ENCODE data around the gene E2F1. TPM values are rescaled to one million over a fixed set of nuclear protein-coding genes. Genes with fewer than 3 reads are reported as not detected.
A peak's percentile ranks its signal among the peaks of the same experiment; 100 is the strongest.

Gene E2F1, protein sequence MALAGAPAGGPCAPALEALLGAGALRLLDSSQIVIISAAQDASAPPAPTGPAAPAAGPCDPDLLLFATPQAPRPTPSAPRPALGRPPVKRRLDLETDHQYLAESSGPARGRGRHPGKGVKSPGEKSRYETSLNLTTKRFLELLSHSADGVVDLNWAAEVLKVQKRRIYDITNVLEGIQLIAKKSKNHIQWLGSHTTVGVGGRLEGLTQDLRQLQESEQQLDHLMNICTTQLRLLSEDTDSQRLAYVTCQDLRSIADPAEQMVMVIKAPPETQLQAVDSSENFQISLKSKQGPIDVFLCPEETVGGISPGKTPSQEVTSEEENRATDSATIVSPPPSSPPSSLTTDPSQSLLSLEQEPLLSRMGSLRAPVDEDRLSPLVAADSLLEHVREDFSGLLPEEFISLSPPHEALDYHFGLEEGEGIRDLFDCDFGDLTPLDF
- 1 to 10 TPM; 1.6 to 3.7 TPM for total RNA-seq
- long read RNA-seq: 0 reads

- peak; percentile 98 to 99 for ATAC-seq
- DNase-seq: peak; percentile 97
- intact Hi-C loops (cut with DNase I): loop anchor here in 1 of 2 donors (5.0 kb wide), 1 partner anchor 46 kb away; the partner anchor contains the start of gene ZNF341
These were observed at the start of gene E2F1 for GRCh38 chr20:33686100-33686983. TSS of gene E2F1 (minus strand) at chr20:33686385. CDS start at chr20:33686264, 121 bp downstream.

- peak in 1 of 2 donors; percentile 36 for ATAC-seq
- no peak for DNase-seq
- intact Hi-C loops (cut with DNase I): loop anchor here in 1 of 2 donors (5.0 kb wide), 1 partner anchor 47 kb away; the partner anchor contains the start of gene E2F1
These were observed 47.7 kb upstream of the E2F1 start for GRCh38 chr20:33733654-33734576.

DNA sequence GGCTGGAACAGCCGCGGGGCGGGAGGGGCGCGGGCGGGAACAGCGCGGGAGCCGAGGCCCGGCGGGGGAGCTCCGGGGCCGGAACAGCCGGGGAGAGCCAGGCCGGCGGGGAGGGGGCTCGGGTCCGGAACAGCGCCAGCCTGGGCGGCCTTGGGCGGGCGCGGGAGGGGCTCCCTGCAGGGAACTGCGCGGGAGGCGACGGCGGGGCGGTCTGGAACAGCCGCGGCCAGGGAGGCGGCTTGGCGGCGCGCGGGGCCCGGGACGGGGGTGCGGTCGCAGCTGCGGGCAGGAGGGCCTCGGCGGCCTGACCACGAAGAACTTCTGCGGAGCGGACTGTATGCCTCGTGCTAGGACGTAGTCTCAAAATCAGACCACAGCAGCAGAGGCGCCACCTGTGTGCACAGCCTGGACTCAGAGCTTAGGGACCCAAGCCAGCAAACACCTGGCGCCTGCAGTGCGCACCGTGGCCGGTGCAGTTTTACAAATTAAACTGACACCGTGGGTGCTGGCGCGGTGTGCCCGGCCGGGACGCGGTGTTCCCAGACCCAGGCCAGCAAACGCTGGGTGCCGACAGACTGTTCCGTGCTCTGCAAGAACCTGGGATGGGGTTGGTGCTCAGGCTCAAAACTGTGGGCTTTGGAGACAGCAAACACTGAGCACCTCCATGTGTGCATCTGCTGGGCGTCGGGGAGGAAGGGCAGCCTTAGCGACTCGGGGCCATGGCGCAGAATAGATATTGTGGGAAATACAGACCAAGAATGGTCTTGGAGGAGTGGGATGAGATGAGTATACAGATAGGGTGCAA lies 46.2 kb upstream of the E2F1 start:
- peak; percentile 84 for ATAC-seq
- peak; percentile 85 for DNase-seq
- intact Hi-C loops (cut with DNase I): loop anchor here in 1 of 2 donors (5.0 kb wide), 1 partner anchor 45 kb away; the partner anchor contains the start of gene E2F1

GRCh38 chr20:33731693-33732165 lies 45.5 kb upstream of the E2F1 start, which contains the start of gene ZNF341:
TSS of gene ZNF341 (plus strand) at chr20:33731996. CDS start at chr20:33732022, 26 bp downstream.
- ATAC-seq (peak; percentile 86 to 90), DNase-seq (peak; percentile 91)
- intact Hi-C loops (cut with DNase I): loop anchor here in 1 of 2 donors (5.0 kb wide), 1 partner anchor 44 kb away; the partner anchor contains the start of gene E2F1

GRCh38 chr20:33730946-33731692 lies 44.9 kb upstream of the E2F1 start:
- intact Hi-C loops (cut with DNase I): loop anchor here in 1 of 2 donors (5.0 kb wide), 1 partner anchor 44 kb away; the partner anchor contains the start of gene E2F1
- no peak for DNase-seq
- peak in 1 of 2 donors; percentile 2 for ATAC-seq

GRCh38 chr20:33729101-33729500 lies 42.9 kb upstream of the E2F1 start:
- DNase-seq (no peak), ATAC-seq (no peak)
- intact Hi-C loops (cut with DNase I): no loop called here

DNA sequence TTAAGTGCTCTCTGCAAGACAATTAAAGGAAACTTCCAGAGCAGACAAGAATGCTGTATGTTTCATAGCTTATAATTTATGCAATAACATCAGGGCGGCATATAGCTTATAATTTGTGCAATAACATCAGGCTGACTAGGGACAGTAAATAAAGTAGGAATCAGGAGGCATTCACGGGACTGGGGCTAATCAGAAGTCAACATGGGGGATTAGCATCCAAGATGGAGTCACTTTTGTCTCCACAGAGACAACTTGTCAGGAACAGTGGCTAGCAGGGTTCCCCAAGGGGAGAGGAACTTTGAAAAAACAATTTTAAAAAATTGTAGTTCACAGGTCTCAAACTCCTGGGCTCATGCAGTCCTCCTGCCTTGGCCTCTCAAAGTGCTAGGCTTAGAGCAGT lies 42.3 kb upstream of the E2F1 start:
- DNase-seq: no peak
- no peak for ATAC-seq
- intact Hi-C loops (cut with DNase I): no loop called here

GRCh38 chr20:33727806-33728205 lies 41.6 kb upstream of the E2F1 start:
- no peak for DNase-seq

DNA sequence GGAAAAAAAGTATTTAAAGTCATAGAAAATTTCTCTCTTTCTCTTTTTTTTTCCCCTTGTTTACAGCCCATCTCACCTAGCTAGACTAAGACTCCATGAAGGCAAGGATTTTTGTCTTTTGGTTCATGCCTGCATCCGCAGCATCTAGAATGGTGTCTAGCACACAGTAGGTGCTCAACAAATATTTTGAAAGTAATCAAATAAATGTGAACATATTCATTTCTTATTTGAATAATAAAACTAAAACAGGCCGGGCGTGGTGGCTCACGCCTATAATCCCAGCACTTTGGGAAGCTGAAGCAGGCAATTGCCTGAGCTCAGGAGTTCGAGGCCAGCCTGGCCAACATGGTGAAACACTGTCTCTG lies 40.9 kb upstream of the E2F1 start:
- ATAC-seq (no peak), DNase-seq (no peak)
- intact Hi-C loops (cut with DNase I): no loop called here

More at GRCh38 chr20:33727806-33728205, 41.6 kb upstream of the E2F1 start:
- intact Hi-C loops (cut with DNase I): no loop called here
- no peak for ATAC-seq

DNA sequence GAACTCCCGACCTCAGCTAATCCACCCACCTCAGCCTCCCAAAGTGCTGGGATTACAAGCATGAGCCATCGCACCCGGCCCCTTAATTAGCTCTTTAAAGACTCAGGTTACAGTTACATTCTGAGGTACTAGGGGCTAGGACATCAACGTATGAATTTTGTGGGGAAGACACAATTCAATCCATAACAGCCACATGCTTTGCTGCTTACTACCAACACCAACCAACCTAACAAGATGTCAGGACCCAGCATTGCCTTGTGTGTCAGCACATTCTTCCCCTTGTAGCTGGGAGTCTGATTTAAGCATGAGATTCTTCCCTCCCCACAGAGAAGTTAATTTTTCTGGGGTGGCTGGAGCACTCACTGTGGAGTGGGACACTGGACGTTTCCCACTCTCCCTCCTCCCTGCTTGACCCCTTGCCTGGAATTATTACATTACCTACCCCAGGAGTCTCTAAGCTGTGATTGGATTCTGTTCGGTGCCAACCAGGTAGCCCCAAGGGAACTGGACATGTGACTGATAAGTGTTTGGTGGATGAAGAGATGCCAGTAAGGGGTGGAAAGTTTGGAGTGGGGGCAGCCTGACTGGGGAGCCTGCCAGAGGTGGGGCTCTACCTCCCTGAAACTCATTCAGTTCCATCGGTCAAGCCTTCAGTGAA lies 39.6 kb upstream of the E2F1 start:
- ATAC-seq: no peak
- intact Hi-C loops (cut with DNase I): no loop called here

DNA sequence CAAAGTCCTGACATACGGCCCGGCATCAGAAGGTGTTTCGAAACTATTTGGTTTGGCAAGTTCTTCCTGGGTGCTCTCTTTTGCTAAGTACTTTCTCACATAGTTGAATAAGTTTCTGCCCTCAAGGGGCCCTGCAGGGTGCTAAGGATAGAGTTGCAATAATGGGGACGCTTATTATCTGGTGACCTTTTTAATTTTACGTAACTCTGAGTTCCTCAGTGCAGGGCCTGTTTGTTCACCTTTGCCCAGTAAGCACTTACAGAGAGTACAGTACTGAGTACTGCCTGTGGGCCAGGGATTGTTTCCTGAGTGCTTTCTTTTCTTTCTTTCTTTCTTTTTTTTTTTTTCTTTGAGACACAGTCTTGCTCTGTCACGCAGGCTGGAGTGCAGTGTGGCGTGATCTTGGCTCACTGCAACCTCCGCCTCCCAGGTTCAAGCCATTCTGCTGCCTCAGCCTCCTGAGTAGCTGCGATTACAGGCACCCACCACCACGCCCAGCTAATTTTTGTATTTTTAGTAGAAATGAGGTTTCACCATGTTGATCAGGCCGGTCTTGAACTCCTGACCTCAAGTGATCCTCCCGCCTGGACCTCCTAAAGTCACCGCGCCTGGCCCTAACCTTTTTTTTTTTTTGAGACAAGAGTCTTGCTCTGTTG lies 38.4 kb upstream of the E2F1 start:
- no peak for DNase-seq
- intact Hi-C loops (cut with DNase I): no loop called here
- no peak for ATAC-seq

More for the DNA sequence above, 39.6 kb upstream of the E2F1 start:
- DNase-seq: no peak

DNA sequence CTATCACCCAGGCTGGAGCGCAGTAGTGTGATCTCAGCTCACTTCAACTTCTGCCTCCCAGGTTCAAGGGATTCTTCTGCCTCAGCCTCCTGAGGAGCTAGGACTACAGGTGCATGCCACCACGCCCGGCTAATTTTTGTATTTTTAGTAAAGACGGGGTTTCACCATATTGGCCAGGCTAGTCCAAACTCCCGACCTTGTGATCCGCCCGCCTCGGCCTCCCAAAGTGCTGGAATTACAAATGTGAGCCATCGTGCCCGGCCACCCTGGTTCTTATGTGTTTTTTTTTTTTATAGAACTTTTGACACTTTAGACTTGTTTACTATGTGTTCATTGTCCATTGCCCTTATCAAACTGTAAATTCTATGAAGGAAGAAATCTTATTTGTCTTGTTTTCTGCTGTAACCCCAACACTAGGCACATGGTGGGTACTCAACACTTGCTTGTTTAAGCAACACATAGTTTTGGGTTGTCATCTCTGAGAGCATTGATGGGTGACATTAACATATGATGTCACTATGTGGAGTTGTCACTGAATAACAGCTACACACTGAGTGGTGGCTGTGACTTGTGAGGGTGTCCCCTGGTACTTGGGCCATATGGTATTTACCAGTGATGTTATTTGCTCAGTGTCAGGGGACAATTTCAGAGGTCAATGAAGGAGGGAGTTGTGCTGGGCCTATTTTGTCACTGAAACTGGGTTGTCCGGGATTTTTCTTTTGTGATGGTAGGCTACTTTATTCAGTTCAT lies 35.4 kb upstream of the E2F1 start:
- DNase-seq: no peak
- no peak for ATAC-seq
- intact Hi-C loops (cut with DNase I): no loop called here

- DNase-seq (peak; percentile 94), ATAC-seq (peak; percentile 100)
- intact Hi-C loops (cut with DNase I): no loop called here
These were observed 34.0 kb upstream of the E2F1 start, which contains the start of gene PXMP4 for GRCh38 chr20:33719989-33720709. TSS of gene PXMP4 (minus strand) at chr20:33720310. CDS start at chr20:33720207, 103 bp downstream.

DNA sequence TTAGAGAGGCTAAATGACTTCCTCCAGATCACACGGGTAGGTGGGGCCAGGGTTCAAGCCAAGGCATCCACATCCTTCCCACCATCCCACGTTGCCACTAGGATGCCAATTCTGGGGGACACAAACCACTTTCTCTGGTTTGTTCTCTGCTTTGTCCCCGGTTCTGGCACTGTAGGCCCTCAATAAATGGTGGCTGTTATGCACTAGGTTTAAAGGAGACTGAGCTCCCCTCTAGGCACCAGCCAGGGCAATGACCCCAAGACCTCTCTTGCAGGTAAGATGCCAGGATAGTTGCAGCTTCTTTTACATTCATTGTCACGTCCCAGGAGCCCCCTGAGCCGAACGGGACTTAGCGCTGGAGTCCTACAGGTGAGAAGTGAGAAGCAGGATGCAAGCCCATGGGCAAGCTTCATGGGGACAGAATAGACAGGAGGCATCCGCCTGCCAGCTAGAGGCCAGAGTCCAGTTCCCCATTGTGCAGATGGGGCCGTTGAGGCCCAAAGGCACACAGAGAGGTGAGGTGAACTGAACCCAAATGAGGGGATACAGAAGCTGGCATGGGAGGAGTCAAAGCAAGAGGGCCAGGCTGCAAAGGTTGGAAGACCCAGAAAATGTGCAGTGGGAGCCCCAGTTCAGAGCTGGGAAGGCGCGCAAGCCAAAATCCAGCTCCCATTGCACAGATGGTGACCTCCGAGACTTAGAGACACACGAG lies 33.2 kb upstream of the E2F1 start:
- ATAC-seq (no peak), DNase-seq (no peak)
- intact Hi-C loops (cut with DNase I): no loop called here
